ENCODE measurements around the gene WDR73. TPM values are rescaled to one million over a fixed set of nuclear protein-coding genes. Genes with fewer than 3 reads are reported as not detected.

Gene WDR73
- total RNA-seq (2022) (53.1 and 53.3 TPM in 2 replicates), Bru-seq, nascent RNA (percentile 86 among the genes with signal in this experiment), BruChase-seq, experiment 1, labeled RNA remaining after a 6-hour chase (percentile 89 among the genes with signal in this experiment), BruChase-seq, experiment 2, labeled RNA remaining after a 2-hour chase (percentile 91 among the genes with signal in this experiment)
- long read RNA-seq, full-length matches to known transcripts = 33 of 58 reads
- long read RNA-seq, partial matches to known transcripts = 4 of 58 reads
- long read RNA-seq, other reads (novel, unspliced or antisense) = 21 of 58 reads

DNA sequence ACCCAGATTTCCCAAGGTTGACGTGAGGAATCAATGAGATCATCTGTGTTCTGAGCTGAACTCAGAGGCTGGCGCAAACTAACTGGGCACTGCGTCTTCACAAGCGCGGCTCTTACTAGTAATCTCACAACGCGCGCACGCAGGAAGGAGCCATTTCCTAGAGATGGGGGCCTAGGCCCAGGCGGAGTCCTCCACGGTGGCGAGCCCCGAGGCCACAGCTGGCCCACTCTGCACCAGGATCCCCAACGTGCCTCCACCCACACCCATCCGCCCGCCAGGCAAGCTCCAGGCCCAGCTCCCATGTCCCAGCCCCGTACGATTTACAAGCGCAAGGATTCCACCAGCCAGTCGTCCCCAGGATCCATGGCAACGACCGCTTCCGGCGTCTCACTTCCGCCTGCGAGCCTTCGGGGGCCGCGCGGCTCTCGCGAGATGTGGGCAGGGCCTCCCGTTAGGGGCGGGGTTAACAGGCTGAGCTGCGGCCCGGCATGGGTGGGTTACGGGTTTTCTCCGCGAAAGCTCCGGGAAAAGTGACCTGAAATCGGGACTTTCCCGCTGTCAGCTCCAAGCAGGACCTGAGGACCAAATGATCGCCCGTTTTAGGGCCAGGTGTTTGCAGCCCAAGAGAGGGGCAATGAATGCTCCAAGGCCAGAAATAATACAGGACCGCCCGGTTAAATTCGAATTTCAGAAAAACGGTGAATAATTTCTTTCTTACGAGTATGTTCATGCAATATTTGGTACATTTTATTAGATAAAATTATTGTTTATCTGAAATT lies at the start of gene WDR73:
Gene WDR73 (minus strand): TSS at position 374 of the 779 bp plus-strand sequence. CDS start 9 bp downstream, at position 365.
- intact Hi-C loops (cut with micrococcal nuclease; ENCODE audit: unreplicated experiment) = loop anchor here (2.0 kb wide), 1 partner anchor 101 kb away; no protein-coding TSS in a partner anchor
- H3K36me3 Mint-ChIP-seq (ENCODE audit: insufficient read depth, unreplicated experiment) = peaks cover 82% of the 10 kb centered on the region
- CTCF ChIA-PET = interaction anchor here (0.8 to 1.2 kb wide), 4 partner anchors 47 to 83 kb away, joined by 3 to 4 read pairs (median 4); no protein-coding TSS in a partner anchor
- TSS peak; percentile 85 for BruUV-seq (replicated peaks)
- peaks cover 45% of the 10 kb centered on the region for H3K4me1 Mint-ChIP-seq (ENCODE audit: low read depth, unreplicated experiment)
- TF ChIP-seq, protein P1, sequence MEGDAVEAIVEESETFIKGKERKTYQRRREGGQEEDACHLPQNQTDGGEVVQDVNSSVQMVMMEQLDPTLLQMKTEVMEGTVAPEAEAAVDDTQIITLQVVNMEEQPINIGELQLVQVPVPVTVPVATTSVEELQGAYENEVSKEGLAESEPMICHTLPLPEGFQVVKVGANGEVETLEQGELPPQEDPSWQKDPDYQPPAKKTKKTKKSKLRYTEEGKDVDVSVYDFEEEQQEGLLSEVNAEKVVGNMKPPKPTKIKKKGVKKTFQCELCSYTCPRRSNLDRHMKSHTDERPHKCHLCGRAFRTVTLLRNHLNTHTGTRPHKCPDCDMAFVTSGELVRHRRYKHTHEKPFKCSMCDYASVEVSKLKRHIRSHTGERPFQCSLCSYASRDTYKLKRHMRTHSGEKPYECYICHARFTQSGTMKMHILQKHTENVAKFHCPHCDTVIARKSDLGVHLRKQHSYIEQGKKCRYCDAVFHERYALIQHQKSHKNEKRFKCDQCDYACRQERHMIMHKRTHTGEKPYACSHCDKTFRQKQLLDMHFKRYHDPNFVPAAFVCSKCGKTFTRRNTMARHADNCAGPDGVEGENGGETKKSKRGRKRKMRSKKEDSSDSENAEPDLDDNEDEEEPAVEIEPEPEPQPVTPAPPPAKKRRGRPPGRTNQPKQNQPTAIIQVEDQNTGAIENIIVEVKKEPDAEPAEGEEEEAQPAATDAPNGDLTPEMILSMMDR (IDR thresholded peaks at IDR 0.05; ENCODE audit: unreplicated experiment) = no peak
- H3K27ac Mint-ChIP-seq (ENCODE audit: unreplicated experiment) = peak within 1 kb of the TSS; percentile 98
- DNase-seq = peak; percentile 99
- H3K9me3 Mint-ChIP-seq (ENCODE audit: low read depth, unreplicated experiment) = no peaks in the 10 kb centered on the region
- H3K4me3 Mint-ChIP-seq (ENCODE audit: low read depth, unreplicated experiment) = peak within 1 kb of the TSS; percentile 98
- H3K27me3 Mint-ChIP-seq (ENCODE audit: unreplicated experiment) = no peaks in the 10 kb centered on the region

DNA sequence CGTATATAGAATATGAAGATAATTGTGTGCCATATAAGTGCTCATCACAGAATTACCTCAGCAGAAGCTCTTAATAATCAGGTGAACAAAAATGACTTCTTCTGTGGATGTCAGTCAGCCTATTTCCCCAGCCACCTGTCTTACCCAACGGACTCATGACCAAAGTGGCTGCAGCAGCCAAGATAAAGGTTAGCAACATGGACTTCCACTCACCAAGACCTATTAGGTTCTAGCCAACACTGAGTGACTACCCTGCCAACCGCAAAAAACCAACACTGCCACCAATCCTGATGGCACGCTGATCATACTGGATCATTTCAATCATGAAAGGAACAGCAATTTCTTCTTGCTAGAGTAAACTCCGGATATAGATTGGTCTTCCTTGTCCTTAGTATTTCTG lies 49.7 kb upstream of the WDR73 start:
- TF ChIP-seq, protein P1 (IDR thresholded peaks at IDR 0.05; ENCODE audit: unreplicated experiment) = no peak
- no peaks in the 10 kb centered on the region for H3K9me3 Mint-ChIP-seq (ENCODE audit: low read depth, unreplicated experiment)
- no TSS peak for BruUV-seq (replicated peaks)
- no peak overlapping the region for H3K27ac Mint-ChIP-seq (ENCODE audit: unreplicated experiment)
- peaks cover 34% of the 10 kb centered on the region for H3K36me3 Mint-ChIP-seq (ENCODE audit: insufficient read depth, unreplicated experiment)
- intact Hi-C loops (cut with micrococcal nuclease; ENCODE audit: unreplicated experiment) = no loop called here
- no peak overlapping the region for H3K4me3 Mint-ChIP-seq (ENCODE audit: low read depth, unreplicated experiment)
- CTCF ChIA-PET = interaction anchor here (1.1 kb wide), 1 partner anchor 12 kb away, joined by 3 read pairs; the partner anchor contains the start of gene SEC11A
- no peaks in the 10 kb centered on the region for H3K27me3 Mint-ChIP-seq (ENCODE audit: unreplicated experiment)
- no peak for DNase-seq
- peaks cover 30% of the 10 kb centered on the region for H3K4me1 Mint-ChIP-seq (ENCODE audit: low read depth, unreplicated experiment)

DNA sequence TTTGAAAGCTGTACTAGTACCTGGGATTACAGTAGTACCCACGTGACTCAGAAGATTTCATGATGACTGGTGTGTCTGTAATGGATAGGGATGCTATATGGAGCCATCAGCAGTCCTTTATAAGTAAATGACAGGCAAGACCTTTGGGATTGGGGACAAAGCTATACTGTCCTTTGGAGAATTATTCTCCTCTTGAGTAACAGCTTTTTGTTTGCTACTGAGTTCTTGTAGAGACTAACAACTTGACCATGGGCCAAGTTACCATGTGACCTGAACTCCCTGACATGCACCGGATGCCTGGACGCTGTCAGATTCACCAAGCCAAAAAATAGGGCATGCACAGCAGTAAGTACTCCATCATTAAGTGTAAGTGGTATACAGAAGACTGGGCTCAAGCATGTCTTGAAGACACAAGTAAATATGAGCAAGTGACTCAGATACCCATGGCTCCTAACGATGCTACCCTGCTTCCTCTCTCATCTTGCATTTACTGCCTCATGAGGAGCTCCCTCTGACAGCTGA lies 48.9 kb upstream of the WDR73 start:
- no peak for DNase-seq
- intact Hi-C loops (cut with micrococcal nuclease; ENCODE audit: unreplicated experiment) = no loop called here
- no peak overlapping the region for H3K4me3 Mint-ChIP-seq (ENCODE audit: low read depth, unreplicated experiment)
- H3K27me3 Mint-ChIP-seq (ENCODE audit: unreplicated experiment) = no peaks in the 10 kb centered on the region
- CTCF ChIA-PET = no interaction called here
- BruUV-seq (replicated peaks) = no TSS peak
- TF ChIP-seq, protein P1 (IDR thresholded peaks at IDR 0.05; ENCODE audit: unreplicated experiment) = no peak
- no peak overlapping the region for H3K27ac Mint-ChIP-seq (ENCODE audit: unreplicated experiment)
- peaks cover 28% of the 10 kb centered on the region for H3K36me3 Mint-ChIP-seq (ENCODE audit: insufficient read depth, unreplicated experiment)
- H3K4me1 Mint-ChIP-seq (ENCODE audit: low read depth, unreplicated experiment) = peaks cover 28% of the 10 kb centered on the region
- no peaks in the 10 kb centered on the region for H3K9me3 Mint-ChIP-seq (ENCODE audit: low read depth, unreplicated experiment)

DNA sequence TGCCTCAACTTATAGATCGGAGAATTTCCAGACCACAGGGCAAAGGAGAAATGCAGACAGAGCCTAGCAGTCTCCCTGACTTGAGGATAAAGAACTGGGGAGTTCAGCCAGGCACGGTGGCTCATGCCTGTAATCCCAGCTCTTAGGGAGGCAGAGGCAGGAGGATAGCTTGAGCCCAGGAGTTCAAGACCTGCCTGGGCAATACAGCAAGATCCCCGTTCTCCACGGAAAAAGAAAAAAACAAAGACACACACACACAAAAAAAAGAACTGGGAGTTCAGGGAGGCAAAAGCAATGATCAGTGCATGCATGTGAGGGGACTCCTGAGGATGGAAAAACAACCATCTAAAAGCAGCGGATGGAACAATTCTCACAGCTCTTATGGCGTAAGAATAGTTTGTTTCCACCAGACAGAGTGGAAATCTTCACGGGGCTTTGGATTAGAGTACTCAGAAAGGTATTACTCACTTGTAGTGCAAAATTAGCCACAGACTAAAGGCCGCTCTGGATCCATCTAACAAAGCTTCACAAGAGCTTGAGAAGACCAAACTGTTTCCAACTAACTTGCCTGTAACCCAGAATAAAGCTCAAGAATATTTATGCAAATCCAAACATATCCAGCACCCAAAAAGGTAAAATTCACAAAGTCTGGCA lies 45.6 kb upstream of the WDR73 start:
- CTCF ChIA-PET = interaction anchor here (0.6 to 1.4 kb wide), 2 partner anchors 14 to 129 kb away, joined by 3 to 4 read pairs; no protein-coding TSS in a partner anchor
- intact Hi-C loops (cut with micrococcal nuclease; ENCODE audit: unreplicated experiment) = loop anchor here (5.0 kb wide), 1 partner anchor 53 kb away; no protein-coding TSS in a partner anchor
- peaks cover 21% of the 10 kb centered on the region for H3K36me3 Mint-ChIP-seq (ENCODE audit: insufficient read depth, unreplicated experiment)
- no peak for DNase-seq
- BruUV-seq (replicated peaks) = no TSS peak
- H3K27me3 Mint-ChIP-seq (ENCODE audit: unreplicated experiment) = no peaks in the 10 kb centered on the region
- H3K9me3 Mint-ChIP-seq (ENCODE audit: low read depth, unreplicated experiment) = no peaks in the 10 kb centered on the region
- TF ChIP-seq, protein P1 (IDR thresholded peaks at IDR 0.05; ENCODE audit: unreplicated experiment) = no peak
- H3K4me1 Mint-ChIP-seq (ENCODE audit: low read depth, unreplicated experiment) = peaks cover 37% of the 10 kb centered on the region
- H3K4me3 Mint-ChIP-seq (ENCODE audit: low read depth, unreplicated experiment) = no peak overlapping the region
- H3K27ac Mint-ChIP-seq (ENCODE audit: unreplicated experiment) = peak overlapping the region; percentile 52

Measured in Calu3 (cell line).